ENCODE data around the gene GFER.

Gene GFER

DNA sequence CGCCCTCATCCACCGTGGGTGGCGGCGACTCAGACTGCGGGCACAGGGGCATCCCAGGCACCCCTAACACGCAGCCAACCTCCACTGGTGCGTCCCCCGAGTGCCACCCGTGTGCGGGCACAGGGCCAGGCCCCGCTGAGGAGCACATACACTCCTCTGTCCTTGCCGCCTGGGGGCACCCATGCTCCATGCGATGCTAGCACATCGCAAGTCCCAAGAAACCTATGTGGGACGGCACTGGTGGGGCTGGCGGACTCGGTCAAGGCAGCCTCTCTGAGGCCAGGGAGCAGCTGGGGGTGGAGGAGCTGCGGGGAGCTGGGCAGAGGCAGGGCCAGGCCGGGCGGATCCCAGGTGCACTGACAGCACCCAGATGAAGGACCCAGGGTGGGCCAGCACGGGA is 21.7 kb downstream of the GFER start:
- TF ChIP-seq ZFX (IDR thresholded peaks at IDR 0.05), result no peak
- TF ChIP-seq, protein P1, sequence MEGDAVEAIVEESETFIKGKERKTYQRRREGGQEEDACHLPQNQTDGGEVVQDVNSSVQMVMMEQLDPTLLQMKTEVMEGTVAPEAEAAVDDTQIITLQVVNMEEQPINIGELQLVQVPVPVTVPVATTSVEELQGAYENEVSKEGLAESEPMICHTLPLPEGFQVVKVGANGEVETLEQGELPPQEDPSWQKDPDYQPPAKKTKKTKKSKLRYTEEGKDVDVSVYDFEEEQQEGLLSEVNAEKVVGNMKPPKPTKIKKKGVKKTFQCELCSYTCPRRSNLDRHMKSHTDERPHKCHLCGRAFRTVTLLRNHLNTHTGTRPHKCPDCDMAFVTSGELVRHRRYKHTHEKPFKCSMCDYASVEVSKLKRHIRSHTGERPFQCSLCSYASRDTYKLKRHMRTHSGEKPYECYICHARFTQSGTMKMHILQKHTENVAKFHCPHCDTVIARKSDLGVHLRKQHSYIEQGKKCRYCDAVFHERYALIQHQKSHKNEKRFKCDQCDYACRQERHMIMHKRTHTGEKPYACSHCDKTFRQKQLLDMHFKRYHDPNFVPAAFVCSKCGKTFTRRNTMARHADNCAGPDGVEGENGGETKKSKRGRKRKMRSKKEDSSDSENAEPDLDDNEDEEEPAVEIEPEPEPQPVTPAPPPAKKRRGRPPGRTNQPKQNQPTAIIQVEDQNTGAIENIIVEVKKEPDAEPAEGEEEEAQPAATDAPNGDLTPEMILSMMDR (conservative IDR thresholded peaks at IDR 0.05), result no peak
- H3K27ac ChIP-seq, result peak overlapping the region; percentile 99

DNA sequence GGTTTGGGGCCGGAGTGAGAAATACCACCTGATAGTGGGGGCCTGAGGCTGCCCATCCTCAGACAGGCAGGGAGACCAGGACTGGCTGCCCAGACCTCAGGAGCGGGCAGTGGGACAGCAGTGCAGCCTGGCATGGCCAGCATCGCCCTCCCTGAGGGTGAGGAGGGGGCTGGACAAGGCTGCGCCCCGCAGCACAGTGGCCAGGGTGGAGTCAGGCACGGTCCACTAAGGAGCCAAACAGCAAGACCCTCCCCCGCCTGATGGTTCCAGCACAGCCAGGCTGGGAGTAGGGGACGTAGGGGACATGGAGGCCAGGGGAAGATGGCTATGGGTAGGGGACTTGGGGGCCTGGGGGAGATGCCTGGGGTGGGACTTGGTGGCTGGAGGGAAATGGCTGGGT is 22.3 kb downstream of the GFER start:
- TF ChIP-seq, protein P1 (conservative IDR thresholded peaks at IDR 0.05), result no peak
- TF ChIP-seq ZFX (IDR thresholded peaks at IDR 0.05), result no peak
- H3K27ac ChIP-seq, result peak overlapping the region; percentile 99

DNA sequence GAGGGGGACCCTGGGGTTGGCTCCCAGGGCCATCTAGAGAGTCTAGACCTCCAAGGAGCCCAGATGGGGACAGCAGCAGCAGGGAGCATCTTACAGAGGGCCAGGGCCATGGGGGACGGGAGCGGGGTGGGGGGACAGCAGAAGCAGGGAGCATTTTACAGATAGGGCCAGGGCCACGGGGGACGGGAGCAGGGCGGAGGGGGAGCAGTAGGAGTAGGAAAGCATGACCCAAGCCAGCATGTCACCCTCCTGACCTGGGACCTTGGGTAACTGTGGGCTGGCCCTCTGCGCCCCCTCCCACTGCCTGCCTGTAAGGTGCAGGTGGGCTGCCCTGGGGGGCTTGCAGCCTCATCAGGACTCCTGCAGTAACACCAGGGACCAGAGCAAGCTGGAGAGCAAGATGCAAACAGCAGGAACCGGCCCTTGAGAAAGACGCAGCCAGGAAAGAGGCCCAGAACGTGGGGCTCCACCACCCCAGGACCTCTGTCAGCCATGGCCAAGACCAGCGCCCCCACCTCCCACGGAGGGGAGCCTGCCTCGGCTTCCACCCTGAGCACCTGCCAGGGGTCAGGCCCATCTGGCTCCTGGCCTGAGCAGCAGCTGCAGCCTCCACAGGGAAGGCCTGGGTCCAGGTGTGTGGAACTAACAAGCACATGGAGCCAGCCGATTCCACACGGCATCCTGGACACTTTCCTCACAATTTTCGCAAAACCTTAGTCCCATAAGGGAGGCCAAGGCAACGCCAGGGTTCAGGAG is 23.3 kb downstream of the GFER start:
- TF ChIP-seq, protein P1 (conservative IDR thresholded peaks at IDR 0.05), result no peak
- no peak for TF ChIP-seq ZFX (IDR thresholded peaks at IDR 0.05)
- peak overlapping the region; percentile 99 for H3K27ac ChIP-seq

DNA sequence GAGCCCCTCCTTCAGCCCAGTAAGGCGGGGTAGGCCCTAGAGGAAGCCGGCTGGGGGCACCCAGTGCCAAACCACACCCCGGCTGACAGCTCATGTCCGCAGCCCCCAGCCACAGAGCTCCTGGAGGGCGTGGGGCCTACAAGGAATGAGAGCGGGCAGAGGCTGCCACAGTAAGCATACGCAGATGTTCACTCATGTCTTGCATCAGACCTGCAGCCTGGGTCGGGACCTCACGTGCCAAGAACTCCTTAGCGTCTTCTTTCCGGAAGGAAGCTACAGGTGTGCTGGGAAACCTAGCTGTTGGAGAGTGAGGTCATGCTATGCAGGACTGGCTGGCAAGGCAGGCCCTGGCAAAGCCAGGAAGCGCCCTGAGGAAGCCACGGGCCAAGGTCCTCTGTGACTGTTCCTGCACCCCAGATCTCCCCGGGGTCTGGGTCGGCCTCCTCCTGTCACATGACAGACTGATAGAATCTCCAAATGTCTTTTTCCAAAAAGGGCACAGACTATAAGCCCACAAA is 24.1 kb downstream of the GFER start:
- H3K27ac ChIP-seq, result peak overlapping the region; percentile 99
- TF ChIP-seq ZFX (IDR thresholded peaks at IDR 0.05), result peak; percentile 26; the same call in 1 of the 2 replicates
- TF ChIP-seq, protein P1 (conservative IDR thresholded peaks at IDR 0.05), result no peak

DNA sequence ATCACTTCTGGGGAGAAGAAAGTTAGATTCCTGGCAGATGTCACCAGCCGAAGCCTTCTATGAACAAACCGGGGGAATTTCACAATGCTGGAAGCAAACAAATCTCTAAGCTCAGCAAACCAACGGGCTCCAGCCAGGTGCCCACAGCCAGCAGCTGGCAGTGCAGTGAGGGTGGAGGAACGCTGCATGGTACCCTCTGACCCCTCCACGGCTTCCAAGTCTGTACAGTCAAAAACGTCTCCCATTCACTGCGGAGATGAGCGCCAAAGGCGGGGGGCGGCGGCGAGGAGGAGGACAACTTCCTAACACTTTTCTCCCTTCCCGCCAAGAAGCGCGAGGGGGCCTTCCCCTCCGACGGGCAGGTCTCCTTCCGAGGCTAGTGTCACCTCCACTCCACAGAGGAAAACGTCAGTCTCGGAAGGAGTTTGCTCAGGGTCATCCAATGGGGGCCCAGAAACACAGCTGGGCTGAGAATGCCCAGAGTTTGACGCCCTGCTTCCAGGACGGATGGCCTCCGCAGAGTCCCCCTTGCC is 24.7 kb downstream of the GFER start:
- H3K27ac ChIP-seq, result peak overlapping the region; percentile 99
- no peak for TF ChIP-seq ZFX (IDR thresholded peaks at IDR 0.05)
- TF ChIP-seq, protein P1 (conservative IDR thresholded peaks at IDR 0.05), result no peak

DNA sequence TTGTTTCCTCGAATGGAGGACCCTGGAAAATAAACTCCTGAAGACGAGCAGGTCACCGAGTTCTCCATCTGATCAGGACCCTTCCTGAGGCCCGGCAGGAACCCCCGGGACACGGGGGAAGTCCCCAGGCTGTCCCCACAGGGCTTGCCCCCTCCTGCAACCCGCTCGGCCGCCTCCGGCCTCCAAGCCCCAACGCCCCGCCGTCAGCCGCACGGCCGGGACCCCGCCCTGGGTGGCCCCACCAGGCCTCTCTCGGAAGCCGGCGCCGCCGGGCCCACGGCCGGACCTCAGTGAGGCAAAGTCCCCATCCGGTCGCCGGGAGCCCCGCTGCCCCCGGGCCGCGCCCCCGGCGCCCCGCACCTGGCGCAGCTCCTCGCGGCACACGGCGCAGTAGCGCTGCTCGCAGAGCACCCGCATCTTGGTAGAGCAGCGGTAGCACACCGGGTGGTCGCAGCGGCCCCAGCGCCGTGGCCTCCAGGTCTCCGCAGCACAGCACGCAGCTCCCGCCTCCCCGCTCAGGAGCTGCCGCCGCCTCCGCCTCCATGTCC is 25.2 kb downstream of the GFER start:
- TF ChIP-seq ZFX (IDR thresholded peaks at IDR 0.05), result peak; percentile 65
- TF ChIP-seq, protein P1 (conservative IDR thresholded peaks at IDR 0.05), result no peak
- H3K27ac ChIP-seq, result peak overlapping the region; percentile 99

All from C4-2B (cell line).